ENCODE measurements around the gene GPC3.
"Not testable (repeated sequence)": the region's sequence is repeated elsewhere in the genome, so short reads cannot be mapped to it uniquely, and the experiment has no call there.

GPC3 gene

GRCh38 chrX:133783274-133783673 is 202.1 kb downstream of the GPC3 start:
- DNase-seq (ENCODE audit: low read depth in 1 of 2, low spot score in 1 of 2) = no peak

- DNase-seq (ENCODE audit: low read depth in 1 of 2, low spot score in 1 of 2) = no peak
Measured at GRCh38 chrX:133781174-133781573, 204.2 kb downstream of the GPC3 start.

- peak in 1 of 2 donors; percentile 8 for DNase-seq (ENCODE audit: low read depth in 1 of 2, low spot score in 1 of 2)
Measured at GRCh38 chrX:133776072-133776471, 209.3 kb downstream of the GPC3 start.

- no peak for DNase-seq (ENCODE audit: low read depth in 1 of 2, low spot score in 1 of 2)
Measured at GRCh38 chrX:133774807-133775206, 210.6 kb downstream of the GPC3 start.

GRCh38 chrX:133771086-133771646 is 214.2 kb downstream of the GPC3 start:
- DNase-seq (ENCODE audit: low read depth in 1 of 2, low spot score in 1 of 2) = no peak

- not testable (repeated sequence) for DNase-seq (ENCODE audit: low read depth in 1 of 2, low spot score in 1 of 2)
Measured at GRCh38 chrX:133762976-133763548, 222.3 kb downstream of the GPC3 start.

GRCh38 chrX:133754657-133755056 is 230.7 kb downstream of the GPC3 start:
- DNase-seq (ENCODE audit: low read depth in 1 of 2, low spot score in 1 of 2) = no peak

GRCh38 chrX:133749951-133750350 is 235.4 kb downstream of the GPC3 start:
- DNase-seq (ENCODE audit: low read depth in 1 of 2, low spot score in 1 of 2) = no peak

GRCh38 chrX:133749370-133749769 is 236.0 kb downstream of the GPC3 start:
- DNase-seq (ENCODE audit: low read depth in 1 of 2, low spot score in 1 of 2) = no peak

- DNase-seq (ENCODE audit: low read depth in 1 of 2, low spot score in 1 of 2) = no peak
Measured at GRCh38 chrX:133747196-133747595, 238.2 kb downstream of the GPC3 start.

GRCh38 chrX:133746593-133746992 is 238.8 kb downstream of the GPC3 start:
- DNase-seq (ENCODE audit: low read depth in 1 of 2, low spot score in 1 of 2) = no peak

- no peak for DNase-seq (ENCODE audit: low read depth in 1 of 2, low spot score in 1 of 2)
Measured at GRCh38 chrX:133745349-133745748, 240.0 kb downstream of the GPC3 start.

GRCh38 chrX:133742602-133743305 is 242.6 kb downstream of the GPC3 start:
- DNase-seq (ENCODE audit: low read depth in 1 of 2, low spot score in 1 of 2) = no peak

GRCh38 chrX:133741303-133741702 is 244.1 kb downstream of the GPC3 start:
- no peak for DNase-seq (ENCODE audit: low read depth in 1 of 2, low spot score in 1 of 2)

- DNase-seq (ENCODE audit: low read depth in 1 of 2, low spot score in 1 of 2) = no peak
Measured at GRCh38 chrX:133726642-133727041, 258.8 kb downstream of the GPC3 start.

- no peak for DNase-seq (ENCODE audit: low read depth in 1 of 2, low spot score in 1 of 2)
Measured at GRCh38 chrX:133726211-133726630, 259.2 kb downstream of the GPC3 start.

GRCh38 chrX:133723930-133724329 is 261.5 kb downstream of the GPC3 start:
- DNase-seq (ENCODE audit: low read depth in 1 of 2, low spot score in 1 of 2) = no peak

- no peak for DNase-seq (ENCODE audit: low read depth in 1 of 2, low spot score in 1 of 2)
Measured at GRCh38 chrX:133722756-133723155, 262.6 kb downstream of the GPC3 start.

- DNase-seq (ENCODE audit: low read depth in 1 of 2, low spot score in 1 of 2) = not testable (repeated sequence)
Measured at GRCh38 chrX:133720269-133720668, 265.1 kb downstream of the GPC3 start.

- DNase-seq (ENCODE audit: low read depth in 1 of 2, low spot score in 1 of 2) = no peak
Measured at GRCh38 chrX:133715715-133716114, 269.7 kb downstream of the GPC3 start.

GRCh38 chrX:133709501-133709900 is 275.9 kb downstream of the GPC3 start:
- no peak for DNase-seq (ENCODE audit: low read depth in 1 of 2, low spot score in 1 of 2)

GRCh38 chrX:133706890-133707289 is 278.5 kb downstream of the GPC3 start:
- DNase-seq (ENCODE audit: low read depth in 1 of 2, low spot score in 1 of 2) = no peak

GRCh38 chrX:133702230-133702629 is 283.2 kb downstream of the GPC3 start:
- DNase-seq (ENCODE audit: low read depth in 1 of 2, low spot score in 1 of 2) = no peak
